ENCODE data around the gene PTX4. TPM values are rescaled to one million over a fixed set of nuclear protein-coding genes. Genes with fewer than 3 reads are reported as not detected.

The PTX4 gene
- total RNA-seq, 1 experiment from 2014 or later = 0.22 TPM

DNA sequence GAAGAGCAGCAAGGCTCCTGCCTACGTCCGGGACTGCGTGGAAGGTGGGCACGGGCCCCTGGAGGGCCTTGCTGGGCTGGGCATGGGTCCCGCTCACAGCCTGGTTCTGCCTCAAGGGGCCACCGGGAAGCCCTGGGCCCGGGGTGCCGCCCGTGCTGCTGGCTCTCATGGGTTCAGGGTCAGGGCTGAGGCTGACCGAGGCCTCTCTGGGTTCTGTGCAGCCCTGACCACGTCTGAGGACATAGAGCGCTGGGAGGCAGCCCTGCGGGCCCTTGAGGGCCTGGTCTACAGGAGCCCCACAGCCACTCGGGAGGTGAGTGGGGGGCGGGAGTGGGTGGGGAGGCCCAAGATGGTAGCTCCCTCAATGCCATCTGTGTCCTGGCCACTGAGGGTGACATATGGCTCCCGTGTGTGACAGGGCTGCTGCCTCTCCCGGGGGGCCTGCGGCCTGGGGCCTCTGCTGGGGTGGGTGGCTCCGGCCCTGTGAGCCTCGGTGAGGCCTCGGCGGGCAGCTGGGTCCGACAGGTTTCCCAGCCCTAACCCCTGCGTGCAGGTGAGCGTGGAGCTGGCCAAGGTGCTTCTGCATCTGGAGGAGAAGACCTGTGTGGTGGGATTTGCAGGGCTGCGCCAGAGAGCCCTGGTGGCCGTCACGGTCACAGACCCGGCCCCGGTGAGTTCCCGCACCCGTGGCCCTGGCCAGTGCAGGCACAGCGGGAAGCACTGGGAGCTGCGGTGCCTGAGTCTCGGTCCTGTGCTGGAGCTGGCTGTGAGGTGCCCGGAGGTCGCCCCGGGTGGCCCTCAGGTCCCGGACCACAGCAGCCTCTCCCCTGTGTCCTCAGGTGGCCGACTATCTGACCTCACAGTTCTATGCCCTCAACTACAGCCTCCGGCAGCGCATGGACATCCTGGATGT, 13.6 kb upstream of the PTX4 start:
- POLR2A ChIA-PET (ENCODE audit: unreplicated experiment) = no interaction called here
- BruUV-seq (replicated peaks) = no TSS peak
- no peak for ATAC-seq
- no peaks in the 10 kb centered on the region for H3K4me1 ChIP-seq (ENCODE audit: insufficient read depth, low read length)
- CTCF ChIA-PET = no interaction called here
- no peaks in the 10 kb centered on the region for H3K27me3 ChIP-seq (ENCODE audit: low read length)
- no peaks in the 10 kb centered on the region for H4K20me1 ChIP-seq (ENCODE audit: low read length)
- H3K27ac ChIP-seq (ENCODE audit: low read length) = no peak overlapping the region
- intact Hi-C loops (cut with micrococcal nuclease) = no loop called here
- H3K9ac ChIP-seq (ENCODE audit: low read length) = no peak overlapping the region
- no peaks in the 10 kb centered on the region for H3K9me3 ChIP-seq (ENCODE audit: low read length)
- no peak overlapping the region for H2AFZ ChIP-seq (ENCODE audit: low read length)
- no peak for DNase-seq
- H3K36me3 ChIP-seq (ENCODE audit: low read depth, low read length) = no peaks in the 10 kb centered on the region
- no peaks in the 10 kb centered on the region for H3K9me2 ChIP-seq (replicated peaks; ENCODE audit: low read length)
- H3K4me2 ChIP-seq (ENCODE audit: low read length) = no peak overlapping the region
- no peak overlapping the region for H3K4me3 ChIP-seq (ENCODE audit: low read length)
- H3F3A ChIP-seq (ENCODE audit: low read length, unreplicated experiment) = no peaks in the 10 kb centered on the region
- H3K79me2 ChIP-seq (ENCODE audit: low read length) = 0 out of 2 replicates have a peak, but pooled peaks cover under 1% of the 10 kb centered on the region
- no peak for TF ChIP-seq EZH2 (IDR thresholded peaks at IDR 0.05; ENCODE audit: low read length, unreplicated experiment)
- no peak for TF ChIP-seq EZH2phosphoT487 (IDR thresholded peaks at IDR 0.05; ENCODE audit: borderline replicate concordance, low read length)
- TF ChIP-seq, protein P1, sequence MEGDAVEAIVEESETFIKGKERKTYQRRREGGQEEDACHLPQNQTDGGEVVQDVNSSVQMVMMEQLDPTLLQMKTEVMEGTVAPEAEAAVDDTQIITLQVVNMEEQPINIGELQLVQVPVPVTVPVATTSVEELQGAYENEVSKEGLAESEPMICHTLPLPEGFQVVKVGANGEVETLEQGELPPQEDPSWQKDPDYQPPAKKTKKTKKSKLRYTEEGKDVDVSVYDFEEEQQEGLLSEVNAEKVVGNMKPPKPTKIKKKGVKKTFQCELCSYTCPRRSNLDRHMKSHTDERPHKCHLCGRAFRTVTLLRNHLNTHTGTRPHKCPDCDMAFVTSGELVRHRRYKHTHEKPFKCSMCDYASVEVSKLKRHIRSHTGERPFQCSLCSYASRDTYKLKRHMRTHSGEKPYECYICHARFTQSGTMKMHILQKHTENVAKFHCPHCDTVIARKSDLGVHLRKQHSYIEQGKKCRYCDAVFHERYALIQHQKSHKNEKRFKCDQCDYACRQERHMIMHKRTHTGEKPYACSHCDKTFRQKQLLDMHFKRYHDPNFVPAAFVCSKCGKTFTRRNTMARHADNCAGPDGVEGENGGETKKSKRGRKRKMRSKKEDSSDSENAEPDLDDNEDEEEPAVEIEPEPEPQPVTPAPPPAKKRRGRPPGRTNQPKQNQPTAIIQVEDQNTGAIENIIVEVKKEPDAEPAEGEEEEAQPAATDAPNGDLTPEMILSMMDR (conservative IDR thresholded peaks at IDR 0.05; ENCODE audit: low read depth, low read length) = no peak

DNA sequence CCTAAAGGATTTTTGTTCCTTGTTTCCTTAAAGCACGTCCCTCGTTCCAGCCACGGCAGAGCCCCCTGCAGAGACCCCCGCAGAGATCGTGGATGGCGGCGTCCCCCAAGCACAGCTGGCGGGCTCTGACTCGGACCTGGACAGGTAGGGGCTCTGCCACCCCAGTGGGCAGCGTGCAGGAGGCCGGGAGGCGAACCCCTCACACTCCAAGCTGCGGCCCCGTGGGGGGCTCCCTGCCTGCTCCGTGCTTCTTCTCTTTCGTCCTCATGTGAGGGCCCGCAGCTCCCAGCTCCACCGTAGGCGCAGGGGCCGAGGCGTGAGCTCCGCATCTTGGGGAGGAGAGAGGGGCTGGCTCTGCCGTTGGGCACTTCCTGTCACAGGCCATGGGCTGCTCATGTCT, 12.9 kb upstream of the PTX4 start:
- BruUV-seq (replicated peaks) = no TSS peak
- Histone ChIP-seq H3K36me3 (ENCODE audit: low read depth, low read length) (no peaks in the 10 kb centered on the region), H3K9me2 (replicated peaks; ENCODE audit: low read length) (no peaks in the 10 kb centered on the region), H3K27me3 (ENCODE audit: low read length) (no peaks in the 10 kb centered on the region), H3K27ac (ENCODE audit: low read length) (no peak overlapping the region), H3K79me2 (ENCODE audit: low read length) (0 out of 2 replicates have a peak, but pooled peaks cover 6% of the 10 kb centered on the region), H3K9me3 (ENCODE audit: low read length) (no peaks in the 10 kb centered on the region), H3K4me2 (ENCODE audit: low read length) (no peak overlapping the region), H3K9ac (ENCODE audit: low read length) (no peak overlapping the region), H3K4me1 (ENCODE audit: insufficient read depth, low read length) (no peaks in the 10 kb centered on the region), H4K20me1 (ENCODE audit: low read length) (no peaks in the 10 kb centered on the region), H3K4me3 (ENCODE audit: low read length) (no peak overlapping the region), H2AFZ (ENCODE audit: low read length) (no peak overlapping the region), H3F3A (ENCODE audit: low read length, unreplicated experiment) (no peaks in the 10 kb centered on the region)
- no peak for DNase-seq
- no peak for ATAC-seq
- TF ChIP-seq EZH2phosphoT487 (IDR thresholded peaks at IDR 0.05; ENCODE audit: borderline replicate concordance, low read length) (no peak), EZH2 (IDR thresholded peaks at IDR 0.05; ENCODE audit: low read length, unreplicated experiment) (no peak)
- TF ChIP-seq, protein P1 (conservative IDR thresholded peaks at IDR 0.05; ENCODE audit: low read depth, low read length) = no peak
- ChIA-PET CTCF (no interaction called here), POLR2A (ENCODE audit: unreplicated experiment) (no interaction called here)
- intact Hi-C loops (cut with micrococcal nuclease) = no loop called here

Data from PC-3 (cell line).